NT2/D1 (cell line): ENCODE measurements around the gene NUP43.
"Not testable (repeated sequence)": the region's sequence is repeated elsewhere in the genome, so short reads cannot be mapped to it uniquely, and the experiment has no call there.

Experiments
- DNase-seq: peaks from one replicate; pipeline ENCODE4 v3.0.0-alpha.2; 2011; ENCODE audit warnings: low read depth, low spot score
- H3K27me3 ChIP-seq: 2 replicates; pipeline ENCODE4 v1.6.0; 2011; ENCODE audit warnings: mild to moderate bottlenecking; ENCODE audit not compliant: insufficient read length, insufficient read depth
- H3K36me3 ChIP-seq: 2 replicates; pipeline ENCODE4 v1.6.1; 2011; ENCODE audit warnings: mild to moderate bottlenecking, low read length, mixed read lengths; ENCODE audit not compliant: insufficient read depth, insufficient read length
- H3K4me1 ChIP-seq: 2 replicates; pipeline ENCODE4 v1.5.1; 2011; ENCODE audit not compliant: insufficient read depth, insufficient read length
- H3K4me3 ChIP-seq: 2 replicates; pipeline ENCODE4 v1.5.1; 2011; ENCODE audit warnings: low read depth; ENCODE audit not compliant: insufficient read length
- H3K9ac ChIP-seq: 2 replicates; pipeline ENCODE4 v1.6.0; 2011; ENCODE audit warnings: low read depth; ENCODE audit not compliant: insufficient read length
- H3K9me3 ChIP-seq: 2 replicates; pipeline ENCODE4 v1.5.1; 2011; ENCODE audit warnings: mild to moderate bottlenecking, low read length; ENCODE audit not compliant: insufficient read depth
- SUZ12 ChIP-seq: IDR thresholded peaks from 2 replicates; pipeline ENCODE4 v1.6.1; 2011; ENCODE audit not compliant: insufficient read length, insufficient read depth; ENCODE audit errors: extremely low read depth
- YY1 ChIP-seq: IDR thresholded peaks from 2 replicates; pipeline ENCODE4 v1.6.1; 2011; ENCODE audit not compliant: insufficient read length, insufficient read depth
- ZNF274 ChIP-seq: IDR thresholded peaks from 2 replicates; pipeline ENCODE4 v1.6.1; 2011; ENCODE audit warnings: mild to moderate bottlenecking, low read depth, low read length

Gene NUP43

DNA sequence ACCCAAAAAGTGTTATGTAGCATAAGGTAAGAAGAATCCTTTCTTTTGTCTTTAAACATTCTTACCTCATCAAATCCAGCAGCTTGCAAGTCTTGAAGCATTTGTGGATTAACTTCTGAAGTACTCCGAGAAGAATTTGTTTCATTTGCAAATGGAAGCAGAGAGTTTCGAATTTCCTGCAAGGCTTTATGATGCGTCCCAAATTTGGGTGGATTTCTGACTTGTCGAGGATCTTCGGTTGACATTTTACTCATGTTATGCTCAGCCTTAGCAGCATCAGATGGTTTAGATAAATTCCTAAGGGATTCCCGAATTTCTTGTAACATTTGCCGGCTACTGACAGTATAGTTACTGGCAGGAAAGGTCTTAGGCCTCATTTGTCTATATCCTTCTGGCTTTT, 44.6 kb downstream of the NUP43 start:
- Histone ChIP-seq H3K4me1 (no peaks in the 10 kb centered on the region), H3K27me3 (no peaks in the 10 kb centered on the region), H3K9me3 (no peaks in the 10 kb centered on the region), H3K36me3 (peaks cover 38% of the 10 kb centered on the region), H3K9ac (no peak overlapping the region), H3K4me3 (no peak overlapping the region)
- TF ChIP-seq SUZ12: no peak
- DNase-seq: no peak

DNA sequence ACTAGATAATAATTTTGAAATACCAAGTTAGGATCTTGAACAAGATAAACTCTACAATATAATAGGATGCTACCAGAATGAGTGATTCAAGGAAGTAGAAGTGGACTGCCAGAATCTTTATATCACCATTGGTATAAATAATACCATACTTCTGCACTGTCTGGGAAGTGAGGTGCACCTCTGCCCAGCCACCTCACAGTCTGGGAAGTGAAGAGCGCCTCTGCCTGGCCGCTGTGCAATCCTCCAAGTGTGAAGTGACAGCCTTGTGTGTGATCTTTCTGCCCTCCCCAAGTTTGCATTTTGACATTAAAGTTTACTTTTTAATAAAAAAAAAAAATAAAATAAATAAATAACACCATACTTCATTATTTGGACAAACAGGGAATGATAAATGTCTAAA, 47.2 kb downstream of the NUP43 start:
- Histone ChIP-seq H3K9me3 (no peaks in the 10 kb centered on the region), H3K9ac (no peak overlapping the region), H3K4me1 (no peaks in the 10 kb centered on the region), H3K27me3 (no peaks in the 10 kb centered on the region), H3K4me3 (no peak overlapping the region), H3K36me3 (peaks cover 50% of the 10 kb centered on the region)
- TF ChIP-seq YY1 (no peak), ZNF274 (no peak), SUZ12 (no peak)
- no peak for DNase-seq

DNA sequence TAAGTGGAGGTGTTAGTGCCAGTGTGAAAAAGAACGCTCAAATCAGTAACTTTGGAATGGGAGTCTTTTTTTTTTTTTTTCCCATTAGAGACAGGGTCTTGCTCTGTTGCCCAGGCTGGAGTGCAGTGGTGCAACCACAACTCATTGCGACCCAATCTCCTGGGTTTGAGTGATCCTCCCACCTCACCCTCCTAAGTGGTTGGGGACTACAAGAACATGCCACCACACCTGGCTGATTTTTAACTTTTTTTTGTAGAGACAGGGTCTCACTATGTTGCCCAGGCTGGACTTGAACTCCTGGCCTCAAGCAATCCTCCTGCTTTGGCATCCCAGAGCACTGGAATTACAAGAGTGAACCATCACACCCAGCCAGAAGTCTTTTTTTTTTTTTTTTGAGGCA, 48.2 kb downstream of the NUP43 start:
- DNase-seq: no peak
- Histone ChIP-seq H3K4me3 (no peak overlapping the region), H3K9me3 (no peaks in the 10 kb centered on the region), H3K4me1 (no peaks in the 10 kb centered on the region), H3K36me3 (peaks cover 46% of the 10 kb centered on the region), H3K9ac (no peak overlapping the region), H3K27me3 (no peaks in the 10 kb centered on the region)
- TF ChIP-seq YY1 (no peak), SUZ12 (no peak), ZNF274 (no peak)

DNA sequence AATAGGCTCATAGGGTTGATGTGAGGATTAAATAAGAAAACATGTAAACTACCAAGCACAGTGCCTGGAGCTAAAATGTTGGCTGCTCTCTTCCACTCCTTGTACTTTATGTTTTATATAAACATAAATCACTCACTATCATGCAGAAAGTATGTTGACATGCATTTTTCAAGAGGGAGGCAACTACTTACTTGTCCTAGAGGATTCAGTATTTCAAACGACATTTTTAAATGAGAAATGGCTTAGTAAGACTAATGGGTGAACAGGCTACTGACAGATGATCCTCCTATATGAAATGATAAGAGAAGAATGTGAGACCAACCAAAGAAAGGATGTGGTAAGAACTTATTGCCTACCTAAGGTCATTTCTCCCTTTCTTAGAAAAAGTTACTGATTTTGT, 49.4 kb downstream of the NUP43 start:
- DNase-seq: no peak
- TF ChIP-seq YY1: no peak
- Histone ChIP-seq H3K27me3 (no peaks in the 10 kb centered on the region), H3K9ac (no peak overlapping the region), H3K4me3 (no peak overlapping the region), H3K36me3 (peaks cover 55% of the 10 kb centered on the region), H3K9me3 (no peaks in the 10 kb centered on the region), H3K4me1 (no peaks in the 10 kb centered on the region)

GRCh38 chr6:149694921-149695320, 51.4 kb downstream of the NUP43 start:
- TF ChIP-seq YY1: no peak
- no peak for TF ChIP-seq ZNF274
- no peak for TF ChIP-seq SUZ12
- no peak for DNase-seq
- Histone ChIP-seq H3K4me1 (no peaks in the 10 kb centered on the region), H3K9me3 (no peaks in the 10 kb centered on the region), H3K4me3 (no peak overlapping the region), H3K9ac (no peak overlapping the region), H3K36me3 (peaks cover 62% of the 10 kb centered on the region), H3K27me3 (no peaks in the 10 kb centered on the region)

- DNase-seq: no peak
- no peak overlapping the region for H3K4me3 ChIP-seq
- TF ChIP-seq ZNF274: no peak
- no peak for TF ChIP-seq SUZ12
- TF ChIP-seq YY1: no peak
- H3K9me3 ChIP-seq: no peaks in the 10 kb centered on the region
- H3K4me1 ChIP-seq: no peaks in the 10 kb centered on the region
- no peaks in the 10 kb centered on the region for H3K27me3 ChIP-seq
- peaks cover 48% of the 10 kb centered on the region for H3K36me3 ChIP-seq
- no peak overlapping the region for H3K9ac ChIP-seq
These were observed 55.1 kb downstream of the NUP43 start for GRCh38 chr6:149691201-149691600.

DNA sequence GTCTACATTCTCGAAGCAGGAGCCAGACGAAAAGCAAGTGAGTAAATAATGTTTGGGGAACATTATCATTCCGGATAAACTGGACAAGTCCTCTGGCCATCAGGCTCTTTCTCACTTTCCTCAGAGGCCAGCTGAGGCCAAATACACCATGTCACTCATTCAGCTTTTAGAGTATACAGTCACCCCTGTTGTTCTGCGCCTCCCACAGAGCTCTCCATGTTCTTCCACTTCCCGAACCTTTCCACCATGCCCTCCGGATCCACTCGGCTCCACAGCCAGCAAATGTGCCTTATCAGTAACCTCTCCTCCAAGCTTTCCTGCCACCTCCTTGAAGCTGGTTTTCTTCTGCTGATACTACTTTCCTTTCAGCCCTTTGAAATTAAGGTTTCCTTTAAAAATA, 60.1 kb downstream of the NUP43 start:
- H3K4me3 ChIP-seq: no peak overlapping the region
- no peaks in the 10 kb centered on the region for H3K9me3 ChIP-seq
- no peaks in the 10 kb centered on the region for H3K27me3 ChIP-seq
- no peak for DNase-seq
- no peak for TF ChIP-seq YY1
- no peak for TF ChIP-seq SUZ12
- no peak for TF ChIP-seq ZNF274
- H3K9ac ChIP-seq: no peak overlapping the region
- peaks cover 41% of the 10 kb centered on the region for H3K36me3 ChIP-seq
- H3K4me1 ChIP-seq: no peaks in the 10 kb centered on the region

DNA sequence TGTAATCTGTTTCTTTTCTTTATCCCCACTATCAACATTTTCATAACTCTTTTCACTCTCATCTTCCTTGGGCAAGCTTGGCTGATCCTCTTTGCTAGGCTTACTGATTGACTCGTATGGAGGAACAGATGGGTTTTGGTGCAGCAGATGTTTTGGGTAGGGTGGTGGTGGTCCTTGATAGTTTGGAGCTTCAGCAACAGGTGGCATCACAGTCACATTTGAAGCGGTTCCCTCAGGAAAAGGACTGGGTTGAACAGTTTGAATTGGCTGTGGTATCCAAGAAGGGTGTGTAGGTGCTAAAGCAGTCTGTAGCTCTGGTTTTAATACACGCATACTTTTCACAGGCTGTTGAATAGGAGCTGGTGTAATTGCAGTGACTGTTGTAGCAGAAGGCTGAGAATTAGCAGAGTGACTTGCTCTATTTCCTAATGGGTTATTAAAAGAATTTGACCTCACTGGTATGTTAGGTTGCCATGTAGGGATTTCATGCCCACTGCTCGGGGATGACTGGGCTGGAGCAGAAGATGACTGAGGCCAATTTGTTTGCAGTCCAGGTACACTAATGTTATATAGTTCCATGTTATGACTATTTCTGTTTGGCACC, 63.0 kb downstream of the NUP43 start:
- Histone ChIP-seq H3K9ac (no peak overlapping the region), H3K9me3 (no peaks in the 10 kb centered on the region), H3K36me3 (peaks cover 38% of the 10 kb centered on the region), H3K27me3 (no peaks in the 10 kb centered on the region), H3K4me1 (no peaks in the 10 kb centered on the region), H3K4me3 (no peak overlapping the region)
- DNase-seq: no peak
- no peak for TF ChIP-seq ZNF274
- TF ChIP-seq SUZ12: no peak
- no peak for TF ChIP-seq YY1

DNA sequence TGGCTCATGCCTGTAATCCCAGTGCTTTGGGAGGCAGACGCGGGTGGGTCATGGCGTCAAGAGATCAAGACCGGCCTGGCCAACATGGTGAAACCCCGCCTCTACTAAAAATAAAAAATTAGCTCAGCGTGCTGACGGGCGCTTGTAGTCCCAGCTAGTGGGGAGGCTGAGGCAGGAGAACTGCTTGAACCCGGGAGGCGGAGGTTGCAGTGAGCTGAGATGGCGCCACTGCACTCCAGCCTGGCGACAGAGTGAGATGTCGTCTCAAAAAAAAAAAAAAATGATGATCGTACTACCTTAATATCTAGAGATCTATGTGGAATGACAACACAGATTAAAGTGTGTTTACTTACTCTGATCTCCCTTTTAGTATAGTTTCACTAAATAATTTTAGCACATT, 64.5 kb downstream of the NUP43 start:
- not testable (repeated sequence) for H3K27me3 ChIP-seq, H3K9ac ChIP-seq, H3K4me1 ChIP-seq, DNase-seq, H3K9me3 ChIP-seq, H3K4me3 ChIP-seq
- peaks cover 46% of the 10 kb centered on the region for H3K36me3 ChIP-seq
